HepG2 (cell line): Measurements from ENCODE around the gene AASDHPPT. TPM values are rescaled to one million over a fixed set of nuclear protein-coding genes. Genes with fewer than 3 reads are reported as not detected.
A peak's percentile ranks its signal among the peaks of the same experiment; 100 is the strongest.

Source experiments
- ARHGAP35 ChIP-seq: sonication (generic); formaldehyde crosslinking; IDR thresholded peaks from 2 replicates; pipeline ENCODE4 v1.9.0; 2022; ENCODE audit warnings: mild to moderate bottlenecking, inconsistent platforms, moderate library complexity, missing genetic modification reagents, borderline replicate concordance
- BRF2 ChIP-seq: sonication (generic); formaldehyde crosslinking; IDR thresholded peaks from 2 replicates; pipeline ENCODE4 v1.8.1; 2022; ENCODE audit warnings: mild to moderate bottlenecking, missing genetic modification reagents
- DR1 ChIP-seq: sonication (generic); formaldehyde crosslinking; IDR thresholded peaks from 2 replicates; pipeline ENCODE4 v1.8.0; 2021; ENCODE audit warnings: mild to moderate bottlenecking, missing genetic modification reagents, inconsistent platforms
- ELF3 ChIP-seq: IDR thresholded peaks from 2 replicates; pipeline ENCODE4 v1.6.1; 2016; ENCODE audit warnings: missing genetic modification reagents, missing compliant biosample characterization
- ETV6 ChIP-seq: sonication (generic); formaldehyde crosslinking; conservative IDR thresholded peaks from 2 replicates; pipeline ENCODE4 v1.4.0; 2020; ENCODE audit warnings: missing genetic modification reagents
- KDM5A ChIP-seq: fragments of 200-600 bp; sonication (generic); IDR thresholded peaks from 2 replicates; pipeline ENCODE4 v1.7.0; 2018; ENCODE audit warnings: antibody characterized with exemption, mild to moderate bottlenecking, low read length, borderline replicate concordance
- MAX ChIP-seq: IDR thresholded peaks from 2 replicates; pipeline ENCODE4 v1.6.1; 2012; ENCODE audit warnings: inconsistent platforms
- MEF2D ChIP-seq: sonication (generic); formaldehyde crosslinking; IDR thresholded peaks from 2 replicates; pipeline ENCODE4 v1.5.1; 2020; ENCODE audit warnings: mild to moderate bottlenecking, missing genetic modification reagents
- MYPOP ChIP-seq: sonication (generic); formaldehyde crosslinking; IDR thresholded peaks from 2 replicates; pipeline ENCODE4 v1.8.1; 2023; ENCODE audit warnings: mild to moderate bottlenecking, moderate library complexity, missing genetic modification reagents
- NCOA2 ChIP-seq: sonication (generic); formaldehyde crosslinking; IDR thresholded peaks from 2 replicates; pipeline ENCODE4 v1.8.0; 2022; ENCODE audit warnings: inconsistent platforms
- PBX3 ChIP-seq: sonication (generic); formaldehyde crosslinking; IDR thresholded peaks from 2 replicates; pipeline ENCODE4 v1.8.1; 2023; ENCODE audit warnings: missing genetic modification reagents, inconsistent platforms, borderline replicate concordance
- PCBP1 ChIP-seq: fragments of 200-400 bp; formaldehyde crosslinking; IDR thresholded peaks from 2 replicates; pipeline ENCODE4 v1.6.1; 2017; ENCODE audit warnings: mild to moderate bottlenecking, low read depth, low read length, borderline replicate concordance
- RBM22 ChIP-seq: fragments of 200-400 bp; formaldehyde crosslinking; optimal IDR thresholded peaks from 2 replicates; pipeline ENCODE3; 2017; ENCODE audit warnings: mild to moderate bottlenecking, low read length, moderate library complexity
- RNF219 ChIP-seq: sonication (generic); formaldehyde crosslinking; IDR thresholded peaks from 2 replicates; pipeline ENCODE4 v1.5.0; 2020; ENCODE audit warnings: mild to moderate bottlenecking, missing genetic modification reagents
- SAFB2 ChIP-seq: sonication (generic); formaldehyde crosslinking; IDR thresholded peaks from 2 replicates; pipeline ENCODE4 v1.5.1; 2020; ENCODE audit warnings: missing genetic modification reagents, low read depth, mild to moderate bottlenecking, borderline replicate concordance
- ZMYM4 ChIP-seq: sonication (generic); formaldehyde crosslinking; IDR thresholded peaks from 2 replicates; pipeline ENCODE4 v1.8.1; 2023; ENCODE audit warnings: mild to moderate bottlenecking, missing genetic modification reagents
- ZNF253 ChIP-seq: sonication (generic); formaldehyde crosslinking; IDR thresholded peaks from 2 replicates; pipeline ENCODE4 v1.8.0; 2022; ENCODE audit warnings: mild to moderate bottlenecking, missing genetic modification reagents, borderline replicate concordance
- ZNF292 ChIP-seq: sonication (generic); formaldehyde crosslinking; IDR thresholded peaks from 2 replicates; pipeline ENCODE4 v1.8.1; 2022; ENCODE audit warnings: mild to moderate bottlenecking, low read depth, missing genetic modification reagents, borderline replicate concordance
- ZNF558 ChIP-seq: sonication (generic); formaldehyde crosslinking; IDR thresholded peaks from 2 replicates; pipeline ENCODE4 v1.9.0; 2022; ENCODE audit warnings: mild to moderate bottlenecking, missing genetic modification reagents, borderline replicate concordance
- ZNF782 ChIP-seq: sonication (generic); formaldehyde crosslinking; IDR thresholded peaks from 2 replicates; pipeline ENCODE4 v1.4.0; 2020; ENCODE audit warnings: missing genetic modification reagents, mild to moderate bottlenecking, borderline replicate concordance
- polyA plus RNA-seq, 8 experiments: library from polyadenylated mRNA; depleted of rRNA in 3 of 8; stranded (reverse) in 7 of 8; unstranded in 1 of 8; fragments of >200 nt; fragmentation: Illumina TruSeq in 4 of 8; extraction: Trizol in 4 of 8; gene quantifications; 2 replicates each; pipeline versions ENCODE4 v1.2.1 to v1.2.3, GENCODE V29; 2011 to 2016; ENCODE audit warnings: low read depth in 4 of 8, missing spikeins in 1 of 8, mixed read lengths in 1 of 8; ENCODE audit not compliant: insufficient read depth in 1 of 8
- total RNA-seq, 5 experiments: library from RNA; depleted of rRNA; stranded (reverse); fragments of >200 nt; fragmentation: Illumina TruSeq; extraction: Trizol; gene quantifications; 2 replicates each; pipeline ENCODE4 v1.2.3, GENCODE V29; 2016; ENCODE audit warnings: low read depth in 1 of 5

The AASDHPPT gene
- total and polyA plus RNA-seq, 2 of the 13 experiments (the other 11 are each of a cell fraction or from before 2014, with no cell fraction given) = 20.2 to 43.7 TPM

GRCh38 chr11:106077609-106078455 lies at the start of gene AASDHPPT (continued):
- no peak for TF ChIP-seq RNF219 (CRISPR knock-in tag)
- peak; percentile 6; the same call in 1 of the 2 replicates for TF ChIP-seq NCOA2 (CRISPR knock-in tag)
- 0 out of 2 replicates have a peak, but pooled peaks have one; percentile 53 for TF ChIP-seq ARHGAP35 (CRISPR knock-in tag)
- TF ChIP-seq ZNF253 (CRISPR knock-in tag) = peak; percentile 73; the same call in 1 of the 2 replicates
- peak; percentile 72; the same call in 1 of the 2 replicates for TF ChIP-seq ZNF558
- TF ChIP-seq PBX3 (CRISPR knock-in tag) = 0 out of 2 replicates have a peak, but pooled peaks have one; percentile 20
- peak; percentile 90 for TF ChIP-seq MAX
- TF ChIP-seq MYPOP (CRISPR knock-in tag) = peak; percentile 99; the same call in 1 of the 2 replicates
- TF ChIP-seq PCBP1 = 0 out of 2 replicates have a peak, but pooled peaks have one; percentile 54
- no peak; the same call in 1 of the 2 replicates for TF ChIP-seq ELF3 (CRISPR knock-in tag)
- TF ChIP-seq ZNF782 (CRISPR knock-in tag) = peak; percentile 74
- TF ChIP-seq ZMYM4 = peak; percentile 34; the same call in 1 of the 2 replicates
- TF ChIP-seq BRF2 (CRISPR knock-in tag) = no peak
- peak; percentile 65 for TF ChIP-seq MEF2D (CRISPR knock-in tag)
- no peak for TF ChIP-seq ZNF292 (CRISPR knock-in tag)
- TF ChIP-seq ETV6 (CRISPR knock-in tag) = 0 out of 2 replicates have a peak, but pooled peaks have one; percentile 20
- no peak for TF ChIP-seq RBM22
- TF ChIP-seq KDM5A = 0 out of 2 replicates have a peak, but pooled peaks have one; percentile 18
- 0 out of 2 replicates have a peak, but pooled peaks have one; percentile 13 for TF ChIP-seq DR1 (CRISPR knock-in tag)
- peak; percentile 93 for TF ChIP-seq SAFB2 (CRISPR knock-in tag)
